Aorta (tissue), 5 donors: ENCODE results near the gene SBSN. TPM values are rescaled to one million over a fixed set of nuclear protein-coding genes. Genes with fewer than 3 reads are reported as not detected.

Experiments
- ATAC-seq: fragments of 200-7000 bp; cut with Tn5 transposase; one replicate; pipeline ENCODE4 v1.9.1; 2022; ENCODE audit warnings: moderate library complexity; ENCODE audit not compliant: low FRiP score
- DNase-seq, 2 donors: peaks; one replicate each; pipeline ENCODE4 v3.0.0-alpha.2; 2020
- H3K27ac ChIP-seq, 2 donors: one replicate each; pipeline ENCODE4 v1.5.1; 2013; ENCODE audit warnings: low read length in 2 of 2, mild to moderate bottlenecking in 2 of 2, moderate library complexity in 2 of 2, control low read depth in 1 of 2, inconsistent platforms in 1 of 2, low read depth in 1 of 2
- H3K27me3 ChIP-seq, 2 donors: one replicate each; pipeline ENCODE4 v1.6.1; 2013; ENCODE audit warnings: control low read depth in 1 of 2, low read length in 1 of 2, mild to moderate bottlenecking in 1 of 2, moderate library complexity in 1 of 2; ENCODE audit not compliant: insufficient read depth in 2 of 2, control insufficient read depth in 1 of 2
- H3K36me3 ChIP-seq, 2 donors: one replicate each; pipeline ENCODE4 v1.6.1; 2013; ENCODE audit warnings: control low read depth in 1 of 2, low read length in 1 of 2, mild to moderate bottlenecking in 1 of 2; ENCODE audit not compliant: insufficient read depth in 2 of 2, control insufficient read depth in 1 of 2
- H3K4me1 ChIP-seq, 2 donors: one replicate each; pipeline ENCODE4 v1.6.1; 2013; ENCODE audit warnings: low read length in 2 of 2, control low read depth in 1 of 2, mild to moderate bottlenecking in 1 of 2, moderate library complexity in 1 of 2; ENCODE audit not compliant: insufficient read depth in 2 of 2, control insufficient read depth in 1 of 2
- H3K4me3 ChIP-seq, 2 donors: one replicate each; pipeline ENCODE4 v1.5.1; 2013; ENCODE audit warnings: low read length in 2 of 2, control low read depth in 1 of 2, mild to moderate bottlenecking in 1 of 2
- H3K9me3 ChIP-seq: one replicate; pipeline ENCODE4 v1.6.1; 2013; ENCODE audit warnings: mild to moderate bottlenecking, low read length; ENCODE audit not compliant: control insufficient read depth
- WGBS, 2 donors: extraction: QIAGEN DNeasy Blood & Tissue Kit; methylation state at CpG; one replicate each; pipeline ENCODE4 v1.1.7; 2013; 5-methylcytosine and 5-hydroxymethylcytosine counted together
- intact Hi-C, 2 donors: fragments of 100-400 bp; cut with DNase I; formaldehyde crosslinking; loops; one replicate each; pipeline versions ENCODE4 v1.14.2 to v1.15.0; 2022
- polyA plus RNA-seq, 2 donors: library from polyadenylated mRNA; stranded (reverse); fragments of 200-250 nt; gene quantifications; one replicate each; pipeline ENCODE4 v1.2.3, GENCODE V29; 2013
- total RNA-seq, 2 donors: library from RNA; stranded (reverse); fragmentation: NEBNext Ultra II Directional; extraction: Animal tissue kit (Norgen Biotek cat#: 25700); gene quantifications; one replicate each; pipeline ENCODE4 v1.2.1, GENCODE V29; 2021
- donor health status: healthy with polysubstance abuse.
- donor health status: Bipolar disorder and iron deficiency.
- donor health status: DM: no; HTN: no; CAD: no.
- donor health status: DM: no; HTN: no; CAD: no.
- donor health status: DM: yes; HTN: yes; CAD: no.

The SBSN gene
- total and polyA plus RNA-seq, 4 donors, result 0.23 TPM; not detected in 3

GRCh38 chr19:35529241-35530218 lies 1.4 kb upstream of the SBSN start:
- no peak for ATAC-seq
- DNase-seq, result no peak
- H3K36me3 ChIP-seq, result no peaks in the 10 kb centered on the region
- H3K4me3 ChIP-seq, result no peak overlapping the region
- no peaks in the 10 kb centered on the region for H3K27me3 ChIP-seq
- no peak overlapping the region for H3K27ac ChIP-seq
- 63 to 71% methylated on average over 19 of the region's 19 CpGs for WGBS, 2 donors
- intact Hi-C loops, result no loop called here
- no peaks in the 10 kb centered on the region for H3K4me1 ChIP-seq
- H3K9me3 ChIP-seq, result no peaks in the 10 kb centered on the region

GRCh38 chr19:35525873-35526272 lies 2.2 kb downstream of the SBSN start:
- Histone ChIP-seq H3K9me3 (no peaks in the 10 kb centered on the region), H3K4me1 (no peaks in the 10 kb centered on the region), H3K27me3 (no peaks in the 10 kb centered on the region), H3K36me3 (no peaks in the 10 kb centered on the region), H3K27ac (no peak overlapping the region), H3K4me3 (no peak overlapping the region)
- DNase-seq (no peak), ATAC-seq (no peak)
- 77 to 80% methylated on average over 4 of the region's 4 CpGs for WGBS, 2 donors
- intact Hi-C loops, result no loop called here

- no peak for ATAC-seq
- no peaks in the 10 kb centered on the region for H3K27me3 ChIP-seq
- 13% methylated on average over 11 of the region's 11 CpGs for WGBS, 2 donors
- no peaks in the 10 kb centered on the region for H3K4me1 ChIP-seq
- no peak overlapping the region for H3K4me3 ChIP-seq
- intact Hi-C loops, result no loop called here
- no peak overlapping the region for H3K27ac ChIP-seq
- no peaks in the 10 kb centered on the region for H3K9me3 ChIP-seq
- no peak for DNase-seq
- no peaks in the 10 kb centered on the region for H3K36me3 ChIP-seq
Measured at GRCh38 chr19:35524181-35524837, 3.8 kb downstream of the SBSN start.

GRCh38 chr19:35522745-35523327 lies 5.3 kb downstream of the SBSN start:
- ATAC-seq (no peak), DNase-seq (no peak)
- no peaks in the 10 kb centered on the region for H3K9me3 ChIP-seq
- H3K27me3 ChIP-seq, result no peaks in the 10 kb centered on the region
- no peak overlapping the region for H3K27ac ChIP-seq
- no peaks in the 10 kb centered on the region for H3K4me1 ChIP-seq
- intact Hi-C loops, result no loop called here
- 80 to 82% methylated on average over 12 of the region's 12 CpGs for WGBS, 2 donors
- no peak overlapping the region for H3K4me3 ChIP-seq
- no peaks in the 10 kb centered on the region for H3K36me3 ChIP-seq

GRCh38 chr19:35521124-35521743 lies 6.9 kb downstream of the SBSN start:
- 52 to 57% methylated on average over 16 of the region's 16 CpGs for WGBS, 2 donors
- no peak for DNase-seq
- no peaks in the 10 kb centered on the region for H3K4me1 ChIP-seq
- no peaks in the 10 kb centered on the region for H3K27me3 ChIP-seq
- H3K9me3 ChIP-seq, result no peaks in the 10 kb centered on the region
- no peak overlapping the region for H3K27ac ChIP-seq
- no peaks in the 10 kb centered on the region for H3K36me3 ChIP-seq
- no peak overlapping the region for H3K4me3 ChIP-seq
- no peak for ATAC-seq
- intact Hi-C loops, result no loop called here

GRCh38 chr19:35519291-35519690 lies 8.8 kb downstream of the SBSN start:
- H3K4me3 ChIP-seq, result no peak overlapping the region
- DNase-seq (no peak), ATAC-seq (no peak)
- no peaks in the 10 kb centered on the region for H3K4me1 ChIP-seq
- no peaks in the 10 kb centered on the region for H3K9me3 ChIP-seq
- H3K27me3 ChIP-seq, result no peaks in the 10 kb centered on the region
- intact Hi-C loops, result no loop called here
- H3K36me3 ChIP-seq, result no peaks in the 10 kb centered on the region
- H3K27ac ChIP-seq, result no peak overlapping the region
- WGBS, 2 donors, result 63 to 64% methylated on average over 7 of the region's 7 CpGs

GRCh38 chr19:35518313-35518712 lies 9.8 kb downstream of the SBSN start:
- no peak for ATAC-seq
- Histone ChIP-seq H3K27me3 (no peaks in the 10 kb centered on the region), H3K36me3 (no peaks in the 10 kb centered on the region), H3K27ac (no peak overlapping the region), H3K4me1 (no peaks in the 10 kb centered on the region), H3K4me3 (no peak overlapping the region), H3K9me3 (no peaks in the 10 kb centered on the region)
- WGBS, 2 donors, result 17 to 22% methylated on average over 6 of the region's 6 CpGs
- DNase-seq, result no peak
- intact Hi-C loops, result no loop called here

GRCh38 chr19:35517342-35517741 lies 10.8 kb downstream of the SBSN start:
- Histone ChIP-seq H3K9me3 (no peaks in the 10 kb centered on the region), H3K4me3 (no peak overlapping the region), H3K27ac (no peak overlapping the region), H3K36me3 (no peaks in the 10 kb centered on the region), H3K4me1 (no peaks in the 10 kb centered on the region), H3K27me3 (no peaks in the 10 kb centered on the region)
- ATAC-seq, result no peak
- WGBS, 2 donors, result 93 to 94% methylated on average over 2 of the region's 2 CpGs
- no peak for DNase-seq
- intact Hi-C loops, result no loop called here
